HG02642 (cell line): Measurements from ENCODE around the gene DPPA5.
"Not testable (repeated sequence)": the region's sequence is repeated elsewhere in the genome, so short reads cannot be mapped to it uniquely, and the experiment has no call there.

Experiments
- ATAC-seq: cut with Tn5 transposase; IDR thresholded peaks from one replicate; pipeline ENCODE4 v1.9.1; 2021; ENCODE audit warnings: mild to moderate bottlenecking; ENCODE audit not compliant: unreplicated experiment, poor library complexity

The DPPA5 gene, protein sequence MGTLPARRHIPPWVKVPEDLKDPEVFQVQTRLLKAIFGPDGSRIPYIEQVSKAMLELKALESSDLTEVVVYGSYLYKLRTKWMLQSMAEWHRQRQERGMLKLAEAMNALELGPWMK

DNA sequence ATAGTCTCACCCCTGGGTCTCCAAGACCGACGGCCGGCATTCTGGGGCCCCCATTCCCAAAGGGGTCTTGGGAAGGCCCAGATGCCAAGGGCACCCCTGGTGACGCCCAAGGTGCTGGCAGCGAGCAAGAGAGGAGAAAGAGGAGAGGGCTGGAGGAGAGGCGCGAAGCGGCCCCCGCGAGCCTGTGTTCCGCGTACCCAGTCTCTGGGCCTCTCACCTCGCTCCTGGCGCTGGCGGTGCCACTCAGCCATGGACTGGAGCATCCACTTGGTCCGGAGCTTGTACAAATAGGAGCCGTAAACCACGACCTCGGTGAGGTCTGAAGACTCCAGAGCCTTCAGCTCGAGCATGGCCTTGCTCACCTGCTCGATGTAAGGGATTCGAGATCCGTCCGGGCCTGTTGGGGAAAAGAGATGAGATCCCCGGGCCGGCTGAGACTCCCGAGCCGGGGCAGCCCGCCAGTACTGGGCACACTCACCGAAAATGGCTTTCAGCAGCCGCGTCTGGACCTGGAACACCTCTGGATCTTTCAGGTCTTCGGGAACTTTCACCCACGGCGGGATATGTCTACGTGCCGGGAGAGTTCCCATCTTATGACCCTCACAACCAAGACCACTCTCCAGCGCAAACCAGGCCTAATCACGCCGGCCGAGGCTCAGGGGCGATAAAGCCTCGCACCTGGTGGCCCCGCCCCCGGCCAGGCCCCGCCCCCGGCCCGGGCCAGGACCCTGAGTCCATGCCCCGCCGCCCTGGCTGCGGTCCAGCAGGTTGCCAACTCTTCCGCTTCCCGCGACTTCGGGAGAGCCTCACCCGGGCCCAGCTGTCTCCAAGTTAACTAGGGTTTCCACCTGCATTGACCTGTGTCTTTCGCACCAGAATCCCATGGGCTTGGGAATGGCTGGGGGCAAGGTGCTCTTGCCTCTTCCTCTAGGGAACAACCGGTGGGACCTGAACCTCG, at the start of gene DPPA5:
Gene DPPA5 (minus strand): TSS at position 641 of the 958 bp plus-strand sequence. CDS start 51 bp downstream, at position 590.
- ATAC-seq, result no peak

DNA sequence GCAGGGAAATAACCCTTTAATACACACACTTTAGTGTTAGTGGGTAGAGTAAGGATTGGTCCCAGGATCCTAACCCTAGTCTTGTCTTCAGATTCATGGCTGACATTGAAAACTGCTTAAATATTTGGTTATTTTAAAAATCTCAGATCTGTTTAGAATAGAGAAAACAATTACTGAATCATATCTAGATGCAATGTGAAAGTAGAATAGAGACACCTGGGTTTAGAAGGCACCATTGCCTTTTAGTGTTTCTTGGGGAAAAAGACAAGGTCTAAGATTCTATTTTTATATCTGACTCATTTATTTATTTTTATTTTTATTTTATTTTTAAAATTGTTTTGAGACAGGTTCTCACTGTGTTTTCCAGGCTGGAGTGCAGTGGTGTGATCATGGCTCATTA, 46.6 kb upstream of the DPPA5 start:
- ATAC-seq, result no peak

DNA sequence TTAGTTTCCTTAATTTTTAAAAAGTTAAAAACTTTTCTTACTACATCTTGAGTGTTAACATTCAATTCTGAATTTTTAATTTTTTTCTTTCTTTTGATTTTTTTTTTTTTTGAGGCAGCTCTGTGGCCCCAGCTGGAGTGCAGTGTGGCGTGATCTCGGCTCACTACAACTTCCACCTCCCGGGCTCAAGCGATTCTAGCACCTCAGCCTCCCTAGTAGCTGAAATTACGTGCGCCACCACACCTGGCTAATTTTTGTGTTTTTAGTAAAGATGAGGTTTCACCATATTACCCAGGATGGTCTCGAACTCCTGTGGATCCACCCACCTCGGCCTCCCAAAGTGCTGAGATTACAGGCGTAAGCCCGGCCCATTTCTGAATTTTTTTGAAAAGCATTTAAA, 41.8 kb upstream of the DPPA5 start:
- no peak for ATAC-seq

DNA sequence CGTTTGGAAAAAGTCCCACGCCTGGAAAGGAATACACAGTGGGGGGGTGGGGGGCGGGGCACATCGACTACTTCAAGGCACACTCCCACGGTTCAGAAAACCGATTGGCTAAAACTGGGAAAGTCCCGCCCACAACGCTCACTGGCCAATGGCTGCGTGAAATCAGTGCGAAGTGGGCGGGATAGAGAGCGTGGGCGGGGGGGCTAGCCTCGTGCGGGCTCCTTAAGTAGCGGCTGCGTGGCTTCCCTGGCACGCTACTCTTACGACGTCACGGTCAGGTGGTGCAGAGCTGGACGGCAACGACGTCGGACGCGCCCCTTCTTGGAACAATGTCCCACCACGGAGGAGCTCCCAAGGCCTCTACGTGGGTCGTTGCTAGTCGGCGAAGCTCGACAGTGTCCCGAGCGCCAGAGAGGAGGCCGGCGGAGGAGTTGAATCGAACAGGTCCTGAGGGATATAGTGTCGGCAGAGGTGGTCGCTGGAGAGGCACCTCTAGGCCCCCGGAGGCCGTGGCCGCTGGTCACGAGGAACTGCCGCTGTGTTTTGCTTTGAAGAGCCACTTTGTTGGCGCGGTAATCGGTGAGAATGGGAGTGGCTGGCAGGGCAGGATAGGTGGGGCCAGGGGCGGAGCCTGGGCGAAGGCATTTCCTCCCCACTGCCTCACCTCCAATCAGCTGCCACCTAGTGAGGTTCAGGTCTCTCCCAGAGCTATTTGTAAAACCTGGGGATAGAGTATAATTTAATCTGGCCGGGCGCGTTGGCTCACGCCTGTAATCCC, 40.7 kb upstream of the DPPA5 start, which contains the start of gene DDX43:
Gene DDX43 (plus strand): TSS at position 252 of the 778 bp plus-strand sequence. CDS start 78 bp downstream, at position 330.
- no peak for ATAC-seq

DNA sequence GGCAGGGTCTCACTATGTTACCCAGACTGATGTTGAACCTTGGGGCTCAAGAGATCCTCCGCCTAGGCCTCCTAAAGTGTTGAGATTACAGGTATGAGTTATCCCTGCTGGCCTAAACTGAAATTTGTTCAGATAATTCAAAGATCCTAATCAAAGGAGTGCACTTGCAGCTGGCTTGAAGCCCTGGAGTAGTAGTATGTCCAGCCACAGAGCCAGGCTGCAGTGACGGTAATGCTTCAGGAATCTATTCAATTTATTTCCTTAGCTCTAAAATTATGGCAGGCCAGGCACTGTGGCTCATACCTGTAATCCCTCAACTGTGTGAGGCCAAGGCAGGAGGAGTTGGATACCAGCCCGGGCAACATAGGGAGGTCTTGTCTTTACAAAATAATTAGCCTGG, 39.2 kb upstream of the DPPA5 start:
- ATAC-seq, result no peak

DNA sequence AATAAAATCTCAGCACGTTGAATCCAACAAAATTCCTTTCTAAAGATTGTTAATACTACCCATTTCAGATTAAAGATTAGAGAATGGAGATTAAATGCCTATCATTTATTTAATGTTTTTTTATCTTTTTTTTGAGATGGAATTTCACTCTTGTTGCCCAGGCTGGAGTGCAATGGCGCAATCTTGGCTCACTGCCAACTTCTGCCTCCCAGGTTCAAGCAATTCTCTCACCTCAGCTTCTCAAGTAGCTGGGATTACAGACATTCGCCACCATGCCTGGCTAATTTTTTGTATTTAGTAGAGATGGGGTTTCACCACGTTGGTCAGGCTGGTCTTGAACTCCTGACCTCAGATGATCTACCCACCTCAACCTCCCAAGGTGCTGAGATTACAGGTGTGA, 38.1 kb upstream of the DPPA5 start:
- ATAC-seq, result not testable (repeated sequence)

DNA sequence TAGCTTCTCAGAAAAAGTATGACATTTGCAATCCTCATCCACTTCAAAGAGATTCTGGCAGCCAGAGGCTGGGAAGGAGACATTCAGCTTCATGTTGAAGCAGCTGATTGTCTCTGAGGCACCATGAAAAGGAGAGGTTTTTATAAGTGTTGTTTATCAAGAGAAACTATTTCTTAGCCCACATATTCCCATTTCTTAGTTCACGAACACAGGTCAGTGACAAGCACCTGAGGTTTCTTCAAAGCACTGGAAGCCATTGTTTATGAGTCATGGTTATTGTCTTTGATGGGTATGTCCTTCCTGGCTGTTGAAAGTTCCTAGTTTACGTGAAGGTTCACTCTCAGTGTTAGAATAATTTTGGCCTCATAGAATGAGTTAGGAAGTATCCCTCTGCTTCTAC, 37.6 kb upstream of the DPPA5 start:
- no peak for ATAC-seq

DNA sequence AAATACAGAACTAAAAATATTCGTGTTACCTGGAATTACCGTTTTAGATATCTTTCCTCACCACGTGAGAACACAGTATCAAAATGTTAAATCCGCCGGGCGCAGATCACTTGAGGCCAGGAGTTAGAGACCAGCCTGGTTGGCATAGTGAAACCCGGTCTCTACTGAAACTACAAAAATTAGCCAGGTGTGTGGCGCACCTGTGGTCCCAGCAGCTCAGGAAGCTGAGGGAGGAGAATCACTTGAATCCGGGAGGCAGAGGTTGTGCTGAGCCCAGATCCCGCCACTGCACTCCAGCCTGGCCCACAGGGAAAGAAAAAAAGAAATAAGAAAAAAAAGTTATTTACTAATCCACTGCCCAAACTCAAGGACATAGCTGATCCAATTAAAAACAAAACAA, 35.8 kb upstream of the DPPA5 start:
- ATAC-seq, result no peak

DNA sequence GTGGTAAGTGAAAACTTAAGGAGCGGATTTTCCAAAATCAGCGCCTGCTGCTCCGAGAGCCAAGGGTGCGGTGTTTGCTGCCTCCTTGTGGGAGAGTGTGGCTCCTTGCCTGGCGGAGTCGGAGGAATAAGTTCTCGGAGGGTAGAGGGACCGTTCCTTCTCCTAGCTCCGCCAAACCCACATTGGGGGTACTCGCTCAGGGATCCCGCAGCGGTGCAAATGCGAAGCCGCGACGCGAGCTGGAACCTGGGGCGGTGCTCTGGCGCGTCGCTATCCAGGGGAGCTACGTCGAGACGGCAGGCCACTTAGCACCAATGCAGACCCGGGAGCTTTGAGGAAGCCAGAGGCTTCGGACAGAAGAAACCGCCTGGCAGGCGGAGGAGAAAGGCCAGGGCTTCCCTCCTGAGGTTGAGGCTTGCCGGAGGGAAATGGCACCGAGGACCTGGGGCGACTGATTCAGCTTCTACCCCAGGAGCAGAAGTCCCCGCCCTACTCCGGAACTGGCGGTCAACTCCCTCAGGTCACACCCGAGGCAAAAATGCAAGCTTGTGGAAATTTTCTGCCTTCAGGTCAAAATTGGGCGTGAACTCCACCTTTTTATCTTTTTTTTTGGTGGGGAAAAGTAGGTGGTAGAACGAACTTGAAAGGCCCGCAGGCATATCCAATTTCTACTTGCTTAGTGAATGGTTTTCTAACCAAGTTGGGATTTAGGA, 34.9 kb upstream of the DPPA5 start:
- peak; percentile 80 for ATAC-seq

DNA sequence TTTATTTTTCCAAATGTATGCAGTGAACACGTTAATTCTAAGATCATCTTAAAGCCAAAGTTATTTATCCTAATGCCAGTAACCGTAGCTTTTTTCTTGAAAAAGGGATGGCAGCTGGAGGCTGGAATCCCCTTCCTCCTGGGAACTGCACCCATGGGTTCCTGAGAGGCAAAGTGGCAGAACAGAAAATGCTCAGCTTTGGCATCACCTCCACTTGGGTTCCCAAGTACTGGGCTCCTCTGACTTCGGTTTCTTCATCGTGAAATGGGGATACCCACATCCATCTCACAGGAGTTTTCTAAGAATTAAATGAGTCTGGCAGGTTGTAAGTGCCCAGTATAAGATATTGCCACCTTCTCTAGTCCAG, 34.3 kb upstream of the DPPA5 start:
- peak; percentile 25 for ATAC-seq

DNA sequence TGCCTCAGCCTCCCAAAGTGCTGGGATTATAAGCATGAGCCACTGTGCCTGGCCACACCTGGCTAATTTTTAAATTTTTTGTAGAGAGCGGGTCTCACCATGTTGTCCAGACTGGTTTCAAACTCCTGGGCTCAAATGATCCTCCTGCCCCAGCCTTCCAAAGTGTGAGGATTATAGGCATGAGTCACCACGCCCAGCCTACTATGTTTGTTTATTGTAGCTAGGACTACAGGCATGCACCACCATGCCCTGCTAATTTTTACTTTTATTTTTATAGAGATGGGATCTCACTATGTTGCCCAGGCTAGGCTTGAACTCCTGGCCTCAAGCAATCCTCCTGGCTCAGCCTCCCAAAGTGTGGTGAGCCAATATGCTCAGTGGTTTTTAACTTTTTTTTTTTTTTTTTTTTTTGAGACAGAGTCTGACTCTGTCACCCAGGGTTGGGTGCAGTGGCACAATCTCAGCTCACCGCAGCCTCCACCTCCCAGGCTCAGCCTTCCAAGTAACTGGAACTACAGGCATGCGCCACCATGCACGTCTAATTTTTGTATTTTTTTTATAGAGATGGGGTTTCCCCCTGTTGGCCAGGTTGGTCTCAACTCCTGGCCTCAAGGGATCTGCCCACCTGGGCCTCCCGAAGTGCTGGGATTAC, 28.5 kb upstream of the DPPA5 start:
- no peak for ATAC-seq

DNA sequence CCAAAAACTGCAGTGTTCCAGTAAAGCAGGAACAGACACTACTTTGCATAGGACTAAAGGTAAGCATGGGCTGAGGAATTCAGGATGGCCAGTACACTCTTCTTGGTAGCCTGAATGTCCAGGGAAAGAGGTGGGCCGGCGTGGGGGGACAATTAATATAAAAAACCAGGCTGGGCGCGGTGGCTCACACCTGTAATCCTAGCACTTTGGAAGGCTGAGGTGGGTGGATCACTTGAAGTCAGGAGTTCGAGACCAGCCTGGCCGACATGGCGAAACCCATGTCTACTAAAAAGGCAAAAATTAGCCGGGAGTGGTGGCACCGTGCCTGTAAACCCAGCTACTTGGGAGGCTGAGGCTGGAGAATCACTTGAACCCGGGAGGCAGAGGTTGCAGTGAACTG, 27.5 kb upstream of the DPPA5 start:
- ATAC-seq, result not testable (repeated sequence)

DNA sequence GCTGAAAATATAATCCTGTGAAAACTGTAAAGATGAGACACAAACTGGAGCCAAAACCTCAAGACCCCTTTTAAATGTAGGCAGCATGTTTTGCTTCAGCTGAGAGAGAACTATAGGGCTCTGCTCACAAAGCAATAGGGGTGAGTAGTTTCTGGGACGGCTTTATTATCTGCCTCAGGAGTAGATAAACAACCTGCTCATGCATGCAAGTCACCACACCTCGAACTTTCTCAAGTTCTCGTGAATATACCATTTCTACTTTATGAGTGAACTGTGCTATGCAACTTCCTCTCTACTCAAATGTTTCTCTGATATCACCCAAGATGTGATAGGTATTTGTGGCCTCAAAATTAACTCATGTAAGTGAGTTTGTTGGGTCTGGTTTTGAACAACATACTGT, 23.1 kb upstream of the DPPA5 start:
- no peak for ATAC-seq

DNA sequence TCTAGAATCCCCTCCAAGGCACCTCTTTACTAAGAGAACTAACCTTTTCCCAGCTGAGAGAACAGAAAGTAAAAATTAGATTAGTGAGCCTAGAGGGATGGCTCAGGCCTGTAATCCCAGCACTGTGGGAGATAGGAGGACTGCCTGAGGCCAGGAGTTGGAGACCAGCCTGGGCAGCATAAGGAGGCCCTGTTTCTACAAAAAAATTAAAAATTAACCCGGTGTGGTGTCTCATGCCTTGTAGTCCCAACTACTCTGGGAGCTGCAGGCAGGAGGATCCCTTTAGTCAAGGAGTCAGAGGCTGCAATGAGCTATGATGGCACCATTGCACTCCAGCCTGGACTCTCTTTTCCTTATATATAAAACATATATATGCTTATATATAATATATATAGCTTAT, 21.1 kb upstream of the DPPA5 start:
- no peak for ATAC-seq

DNA sequence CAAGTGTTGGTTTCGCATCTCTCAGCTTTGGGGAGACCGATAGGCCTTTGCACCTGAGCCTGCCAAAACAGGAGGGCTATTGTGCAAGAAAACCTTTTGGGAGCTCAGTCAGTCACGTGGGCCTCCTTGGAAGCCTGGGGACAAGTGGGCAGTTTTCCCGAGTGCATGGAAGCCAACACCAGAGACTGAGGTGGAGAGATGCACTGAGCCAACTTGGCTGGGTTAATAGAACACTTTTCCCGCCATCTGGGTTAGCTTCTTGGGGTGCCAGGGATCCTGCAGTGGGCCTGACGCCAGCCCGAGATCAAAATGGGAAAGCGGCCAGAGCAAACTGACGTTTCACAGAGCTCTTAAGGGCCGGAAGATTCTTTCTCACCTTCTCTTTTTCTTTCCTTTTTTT, 18.4 kb upstream of the DPPA5 start:
- ATAC-seq, result no peak

DNA sequence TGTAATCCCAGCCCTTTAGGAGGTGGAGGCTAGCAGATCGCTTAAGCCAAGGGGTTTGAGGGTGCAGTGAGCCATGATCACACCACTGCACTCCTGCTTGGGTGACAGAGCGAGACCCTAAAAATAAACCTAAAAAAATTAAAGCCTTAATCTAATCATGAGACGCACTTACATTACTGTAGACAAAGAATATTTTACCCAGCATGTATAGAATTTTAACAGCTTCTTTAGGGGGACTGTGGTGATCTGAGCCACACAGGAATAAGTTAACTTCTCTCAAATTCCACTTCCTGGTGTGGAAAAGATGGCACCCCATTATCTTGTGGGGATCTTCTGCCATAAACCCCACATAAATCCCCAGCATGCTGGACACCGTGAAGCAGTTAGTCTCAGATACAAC, 17.9 kb upstream of the DPPA5 start:
- no peak for ATAC-seq

DNA sequence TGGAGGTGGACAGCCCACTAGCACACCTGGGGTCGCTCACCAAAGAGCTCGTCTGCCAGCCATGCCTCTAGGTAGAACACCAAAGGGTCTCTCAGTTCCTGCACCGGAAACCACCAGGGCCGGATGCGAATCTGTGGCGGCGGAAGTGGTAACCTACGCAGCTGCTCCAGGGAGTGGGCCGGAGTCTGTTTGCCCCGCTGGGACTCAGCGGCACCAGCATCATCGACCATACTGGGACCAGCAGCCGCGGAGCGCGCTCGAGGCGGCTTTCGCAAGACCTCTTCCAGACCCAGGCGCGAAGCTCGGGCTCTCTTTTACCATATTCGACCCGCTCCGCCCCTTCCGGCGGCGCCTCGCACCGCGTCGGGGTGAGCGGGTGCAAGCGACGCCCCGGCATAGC, 15.5 kb upstream of the DPPA5 start, which contains the start of gene OOEP:
Gene OOEP (minus strand): TSS at position 335 of the 400 bp plus-strand sequence. CDS start 105 bp downstream, at position 230.
- ATAC-seq, result no peak

DNA sequence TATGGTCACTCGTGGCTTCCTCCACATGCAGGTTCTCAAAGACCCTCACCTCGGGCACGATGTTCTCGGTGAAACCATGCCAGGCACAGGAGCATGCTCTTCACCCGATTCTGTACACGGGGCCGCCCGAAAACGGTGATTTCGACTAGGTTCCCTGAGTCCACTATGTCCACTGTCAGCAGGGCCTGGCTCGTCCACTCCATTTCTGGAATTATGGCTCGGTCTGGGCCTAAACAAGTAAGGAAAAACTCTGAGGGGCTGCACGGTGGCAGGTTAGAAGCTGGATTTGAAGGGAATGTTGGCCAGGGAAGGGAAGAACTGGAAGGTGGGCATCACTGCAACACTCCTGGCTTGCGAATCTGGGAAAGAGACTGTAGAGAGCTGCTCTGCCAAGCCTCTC, 15.1 kb upstream of the DPPA5 start:
- ATAC-seq, result no peak

DNA sequence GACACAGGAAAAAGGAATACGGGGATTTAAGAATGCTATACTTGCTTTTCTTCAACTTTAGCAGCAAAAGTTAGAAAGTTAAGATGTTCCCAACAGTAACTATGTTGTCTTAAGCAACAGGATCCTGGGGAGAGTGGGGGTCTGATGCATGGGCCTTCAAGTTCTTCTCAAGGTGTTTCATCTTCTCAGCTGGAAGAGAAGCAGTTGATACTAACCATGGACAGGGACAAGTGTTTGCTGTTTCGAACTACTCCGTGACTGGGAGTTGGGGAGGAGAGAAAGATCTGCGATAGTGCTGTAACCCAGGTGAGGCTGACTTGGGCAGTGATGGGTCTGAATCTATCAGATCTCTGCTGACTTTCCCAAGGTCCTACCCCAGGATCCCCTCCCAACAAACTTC, 14.6 kb upstream of the DPPA5 start:
- no peak for ATAC-seq
